Spleen (tissue), 11 donors: ENCODE data around the gene UBA6. TPM values are rescaled to one million over a fixed set of nuclear protein-coding genes. Genes with fewer than 3 reads are reported as not detected.

ENCODE experiments used
- DNase-seq: peaks from one replicate; pipeline ENCODE4 v3.0.0-alpha.2; 2020
- H3K27ac ChIP-seq, 8 donors: fragments of 200-600 bp; sonication (generic) in 7 of 8; 1 replicate in 4 of 8; 2 replicates in 4 of 8; pipeline versions ENCODE4 v1.5.0 to v1.8.0; 2016 to 2021; ENCODE audit warnings: inconsistent platforms in 4 of 8, mild to moderate bottlenecking in 4 of 8, moderate library complexity in 1 of 8
- H3K27me3 ChIP-seq, 7 donors: fragments of 200-600 bp; sonication (generic) in 6 of 7; replicated peaks in 1 of 7; 1 replicate in 4 of 7; 2 replicates in 3 of 7; pipeline versions ENCODE4 v1.5.0 to v1.8.0; 2016 to 2021; ENCODE audit warnings: inconsistent platforms in 3 of 7, mild to moderate bottlenecking in 1 of 7
- H3K36me3 ChIP-seq, 6 donors: fragments of 200-600 bp; sonication (generic) in 5 of 6; 1 replicate in 4 of 6; 2 replicates in 2 of 6; pipeline versions ENCODE4 v1.5.0 to v1.8.0; 2016 to 2021; ENCODE audit warnings: inconsistent platforms in 2 of 6
- H3K4me1 ChIP-seq, 6 donors: fragments of 200-600 bp; sonication (generic) in 5 of 6; 1 replicate in 3 of 6; 2 replicates in 3 of 6; pipeline versions ENCODE4 v1.5.0 to v1.8.0; 2016 to 2021; ENCODE audit warnings: inconsistent platforms in 3 of 6
- H3K4me3 ChIP-seq, 8 donors: fragments of 200-600 bp; sonication (generic) in 7 of 8; 1 replicate in 4 of 8; 2 replicates in 4 of 8; pipeline versions ENCODE4 v1.5.0 to v1.8.0; 2016 to 2021; ENCODE audit warnings: inconsistent platforms in 4 of 8, mild to moderate bottlenecking in 4 of 8, moderate library complexity in 2 of 8
- H3K9me3 ChIP-seq, 8 donors: fragments of 200-600 bp; sonication (generic) in 7 of 8; 1 replicate in 4 of 8; 2 replicates in 4 of 8; pipeline versions ENCODE4 v1.5.0 to v1.8.0; 2016 to 2021; ENCODE audit warnings: inconsistent platforms in 4 of 8
- CTCF ChIP-seq, 11 experiments: fragments of 200-600 bp in 7 of 11; fragments of 450-650 bp in 4 of 11; sonication (generic) in 4 of 11; IDR thresholded peaks in 8 of 11; conservative IDR thresholded peaks in 3 of 11; 1 replicate in 7 of 11; 2 replicates in 4 of 11; pipeline versions ENCODE4 v1.4.0 to v1.8.0; 2016 to 2021; ENCODE audit warnings: antibody characterized with exemption in 11 of 11, inconsistent platforms in 4 of 11, mild to moderate bottlenecking in 1 of 11
- POLR2A ChIP-seq, 3 donors: fragments of 450-650 bp; IDR thresholded peaks; one replicate each; pipeline ENCODE4 v1.5.1; 2017; ENCODE audit warnings: antibody characterized with exemption in 3 of 3, mild to moderate bottlenecking in 1 of 3
- POLR2AphosphoS5 ChIP-seq, 3 donors: sonication (generic); formaldehyde crosslinking; IDR thresholded peaks; one replicate each; pipeline ENCODE4 v1.5.1; 2017; ENCODE audit warnings: antibody characterized with exemption in 3 of 3
- WGBS, 5 donors: extraction: QIAGEN DNeasy Blood & Tissue Kit in 3 of 5; methylation state at CpG; one replicate each; pipeline versions ENCODE4 v1.1.5 to v1.1.7; 2013 to 2018; 5-methylcytosine and 5-hydroxymethylcytosine counted together
- intact Hi-C: fragments of 100-400 bp; cut with DNase I; formaldehyde crosslinking; loops from one replicate; pipeline ENCODE4 v1.15.0; 2023; ENCODE audit warnings: low total_unique reads
- polyA plus RNA-seq, 3 donors: library from polyadenylated mRNA; stranded (reverse); fragments of 200-250 nt; gene quantifications; one replicate each; pipeline ENCODE4 v1.2.1, GENCODE V29; 2013
- total RNA-seq, 7 donors: library from RNA; depleted of rRNA in 3 of 7; stranded (reverse); fragments of >200 nt in 3 of 7; fragmentation: NEBNext Ultra II Directional in 4 of 7; extraction: Animal tissue kit (Norgen Biotek cat#: 25700) in 4 of 7; gene quantifications; one replicate each; pipeline versions ENCODE4 v1.1.0 to v1.2.1, GENCODE V29; 2016 to 2021
- donor health status: healthy with polysubstance abuse.
- donor health status: DM: no; HTN: no; CAD: no; lungs with moderate emphysema.
- donor health status: DM: no; HTN: no; CAD: no.
- donor health status: Bipolar disorder and iron deficiency.
- donor health status: healthy.
- donor health status: DM: no; HTN: no; CAD: no.
- donor health status: DM: yes; HTN: yes; CAD: no.

Gene UBA6
- total and polyA plus RNA-seq, 10 donors = 5.8 to 144 (median 64.7) TPM

DNA sequence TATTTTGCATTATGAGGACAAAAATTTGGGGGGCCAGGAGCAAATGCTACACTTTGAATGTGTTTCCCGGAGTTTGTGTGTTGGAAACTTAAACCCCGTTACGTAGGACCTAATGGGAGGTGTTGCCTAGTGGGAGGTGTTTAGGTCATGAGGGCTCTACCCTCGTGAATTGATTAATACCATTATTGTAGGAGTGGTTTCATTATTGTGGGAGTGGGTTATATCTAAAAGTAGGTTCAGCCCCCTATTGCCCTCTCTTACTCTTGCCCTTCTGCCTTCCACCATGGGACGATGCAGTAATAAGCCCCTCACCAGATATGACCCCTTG, 15.5 kb downstream of the UBA6 start:
- peaks cover 0 to 61% (median 7%) of the 10 kb centered on the region in 6 donors for H3K36me3 ChIP-seq
- H3K4me3 ChIP-seq = no peak overlapping the region
- no peak overlapping the region for H3K27ac ChIP-seq
- intact Hi-C loops = no loop called here
- no peaks in the 10 kb centered on the region for H3K27me3 ChIP-seq
- no peak for TF ChIP-seq POLR2AphosphoS5 (IDR thresholded peaks at IDR 0.05)
- no peak for TF ChIP-seq CTCF (IDR thresholded peaks at IDR 0.05 in 8 of 11, conservative IDR thresholded peaks at IDR 0.05 in 3 of 11)
- no peak for TF ChIP-seq POLR2A (IDR thresholded peaks at IDR 0.05)
- H3K4me1 ChIP-seq = no peaks in the 10 kb centered on the region
- no peak for DNase-seq
- 94 to 97% (median 96%) methylated on average over 5 of the region's 5 CpGs for WGBS, 5 donors
- H3K9me3 ChIP-seq = no peaks in the 10 kb centered on the region

DNA sequence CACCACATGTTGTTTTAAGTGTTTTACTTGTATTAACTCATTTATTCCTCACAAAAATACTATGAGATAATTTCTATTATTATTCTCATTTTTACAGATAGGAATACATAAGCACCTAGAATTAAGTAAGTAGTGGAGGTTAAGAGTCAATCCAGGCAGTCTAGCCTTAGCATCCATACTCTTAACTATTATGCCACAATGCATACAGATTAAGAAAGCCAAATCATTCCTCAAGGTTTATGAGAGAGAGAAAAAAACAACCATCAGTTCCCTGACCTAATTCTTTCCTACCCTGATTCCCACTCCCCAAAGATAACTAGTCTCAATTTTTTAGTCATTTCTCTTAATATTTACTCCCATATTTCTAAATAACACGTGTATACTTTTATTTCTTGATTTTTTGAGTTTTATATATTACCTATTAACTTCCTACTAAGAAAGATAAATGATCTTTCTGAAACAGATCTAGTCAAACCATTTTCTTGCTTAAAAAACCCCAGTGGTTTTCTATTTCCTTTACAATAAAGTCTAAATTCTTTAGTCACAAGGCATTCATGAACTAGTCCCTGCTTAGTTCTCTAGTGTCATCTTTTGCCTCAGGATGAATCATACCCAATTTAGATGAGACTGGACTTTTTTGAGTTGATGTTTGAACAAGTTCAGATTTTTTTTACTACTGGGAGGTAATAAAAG, 16.0 kb downstream of the UBA6 start:
- Histone ChIP-seq H3K4me1 (no peaks in the 10 kb centered on the region), H3K4me3 (no peak overlapping the region), H3K36me3 (peaks cover 0 to 61% (median 8%) of the 10 kb centered on the region in 6 donors), H3K27me3 (no peaks in the 10 kb centered on the region), H3K9me3 (no peaks in the 10 kb centered on the region), H3K27ac (no peak overlapping the region)
- WGBS, 5 donors = 28 to 98% (median 90%) methylated on average over 1 of the region's 1 CpG
- TF ChIP-seq CTCF (IDR thresholded peaks at IDR 0.05 in 8 of 11, conservative IDR thresholded peaks at IDR 0.05 in 3 of 11) = no peak
- no peak for DNase-seq
- intact Hi-C loops = no loop called here

- Histone ChIP-seq H3K4me3 (no peak overlapping the region), H3K27ac (no peak overlapping the region), H3K9me3 (no peaks in the 10 kb centered on the region), H3K36me3 (peaks cover 0 to 78% (median 17%) of the 10 kb centered on the region in 6 donors), H3K4me1 (no peaks in the 10 kb centered on the region), H3K27me3 (no peaks in the 10 kb centered on the region)
- no peak for DNase-seq
- intact Hi-C loops = no loop called here
- 90 to 98% (median 95%) methylated on average over 1 of the region's 1 CpG for WGBS, 5 donors
- no peak for TF ChIP-seq CTCF (IDR thresholded peaks at IDR 0.05 in 8 of 11, conservative IDR thresholded peaks at IDR 0.05 in 3 of 11)
- TF ChIP-seq POLR2AphosphoS5 (IDR thresholded peaks at IDR 0.05) = no peak
- TF ChIP-seq POLR2A (IDR thresholded peaks at IDR 0.05) = no peak
Observed at GRCh38 chr4:67682266-67682665, 18.7 kb downstream of the UBA6 start.

GRCh38 chr4:67680581-67681222, 20.3 kb downstream of the UBA6 start:
- TF ChIP-seq CTCF (IDR thresholded peaks at IDR 0.05 in 8 of 11, conservative IDR thresholded peaks at IDR 0.05 in 3 of 11) = no peak
- no peak for TF ChIP-seq POLR2A (IDR thresholded peaks at IDR 0.05)
- peaks cover 0 to 78% (median 31%) of the 10 kb centered on the region in 6 donors for H3K36me3 ChIP-seq
- intact Hi-C loops = no loop called here
- H3K4me3 ChIP-seq = no peak overlapping the region
- H3K27me3 ChIP-seq = no peaks in the 10 kb centered on the region
- no peaks in the 10 kb centered on the region for H3K9me3 ChIP-seq
- DNase-seq = no peak
- 87 to 97% (median 91%) methylated on average over 2 of the region's 2 CpGs for WGBS, 5 donors
- H3K4me1 ChIP-seq = no peaks in the 10 kb centered on the region
- H3K27ac ChIP-seq = no peak overlapping the region
